ENCODE results near the gene CHDH.
A peak's percentile ranks its signal among the peaks of the same experiment; 100 is the strongest.

Gene CHDH, protein sequence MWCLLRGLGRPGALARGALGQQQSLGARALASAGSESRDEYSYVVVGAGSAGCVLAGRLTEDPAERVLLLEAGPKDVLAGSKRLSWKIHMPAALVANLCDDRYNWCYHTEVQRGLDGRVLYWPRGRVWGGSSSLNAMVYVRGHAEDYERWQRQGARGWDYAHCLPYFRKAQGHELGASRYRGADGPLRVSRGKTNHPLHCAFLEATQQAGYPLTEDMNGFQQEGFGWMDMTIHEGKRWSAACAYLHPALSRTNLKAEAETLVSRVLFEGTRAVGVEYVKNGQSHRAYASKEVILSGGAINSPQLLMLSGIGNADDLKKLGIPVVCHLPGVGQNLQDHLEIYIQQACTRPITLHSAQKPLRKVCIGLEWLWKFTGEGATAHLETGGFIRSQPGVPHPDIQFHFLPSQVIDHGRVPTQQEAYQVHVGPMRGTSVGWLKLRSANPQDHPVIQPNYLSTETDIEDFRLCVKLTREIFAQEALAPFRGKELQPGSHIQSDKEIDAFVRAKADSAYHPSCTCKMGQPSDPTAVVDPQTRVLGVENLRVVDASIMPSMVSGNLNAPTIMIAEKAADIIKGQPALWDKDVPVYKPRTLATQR

DNA sequence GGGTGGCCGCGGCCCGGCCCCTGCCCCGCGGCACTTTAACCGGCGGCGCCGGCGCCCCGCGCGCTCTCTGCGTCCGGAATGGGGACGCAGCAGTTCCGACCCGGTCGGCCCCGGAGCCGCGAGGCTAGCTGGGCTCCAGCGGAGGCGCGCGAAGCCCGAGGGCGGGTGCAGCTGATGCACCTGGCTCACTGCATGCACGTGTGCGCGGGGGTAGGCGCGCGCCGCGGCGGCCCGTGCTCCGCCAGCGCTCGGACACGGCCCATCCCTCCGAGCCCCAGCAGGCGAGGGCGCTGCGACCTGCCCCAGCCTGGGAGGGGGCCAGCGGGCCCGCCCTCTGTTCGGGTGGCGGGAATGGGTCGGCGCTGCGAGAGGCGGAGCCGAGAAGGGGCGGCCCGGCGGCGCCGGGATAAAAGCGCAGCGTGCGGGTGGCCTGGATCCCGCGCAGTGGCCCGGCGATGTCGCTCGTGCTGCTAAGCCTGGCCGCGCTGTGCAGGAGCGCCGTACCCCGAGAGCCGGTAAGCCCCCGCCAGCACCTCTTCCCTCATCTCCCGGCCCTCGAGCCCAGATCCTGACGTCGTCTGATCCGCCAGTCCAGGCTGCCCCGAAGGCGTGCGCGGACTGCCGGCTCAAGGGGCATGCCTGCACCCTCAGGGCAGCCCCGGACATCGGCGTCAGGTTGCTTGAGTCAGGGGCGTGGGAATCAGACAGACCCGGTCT is at the start of gene CHDH, which contains the start of gene IL17RB:
Gene CHDH (minus strand): TSS at position 286 of the 717 bp plus-strand sequence. CDS start 22,411 bp downstream, outside the sequence.
Gene IL17RB (plus strand): TSS at position 435 of the 717 bp plus-strand sequence. CDS start 21 bp downstream, at position 456.
- peak within 1 kb of the TSS; percentile 52 for H3K4me3 ChIP-seq (ENCODE audit: low read depth, low read length)
- TF ChIP-seq, protein P1, sequence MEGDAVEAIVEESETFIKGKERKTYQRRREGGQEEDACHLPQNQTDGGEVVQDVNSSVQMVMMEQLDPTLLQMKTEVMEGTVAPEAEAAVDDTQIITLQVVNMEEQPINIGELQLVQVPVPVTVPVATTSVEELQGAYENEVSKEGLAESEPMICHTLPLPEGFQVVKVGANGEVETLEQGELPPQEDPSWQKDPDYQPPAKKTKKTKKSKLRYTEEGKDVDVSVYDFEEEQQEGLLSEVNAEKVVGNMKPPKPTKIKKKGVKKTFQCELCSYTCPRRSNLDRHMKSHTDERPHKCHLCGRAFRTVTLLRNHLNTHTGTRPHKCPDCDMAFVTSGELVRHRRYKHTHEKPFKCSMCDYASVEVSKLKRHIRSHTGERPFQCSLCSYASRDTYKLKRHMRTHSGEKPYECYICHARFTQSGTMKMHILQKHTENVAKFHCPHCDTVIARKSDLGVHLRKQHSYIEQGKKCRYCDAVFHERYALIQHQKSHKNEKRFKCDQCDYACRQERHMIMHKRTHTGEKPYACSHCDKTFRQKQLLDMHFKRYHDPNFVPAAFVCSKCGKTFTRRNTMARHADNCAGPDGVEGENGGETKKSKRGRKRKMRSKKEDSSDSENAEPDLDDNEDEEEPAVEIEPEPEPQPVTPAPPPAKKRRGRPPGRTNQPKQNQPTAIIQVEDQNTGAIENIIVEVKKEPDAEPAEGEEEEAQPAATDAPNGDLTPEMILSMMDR (IDR thresholded peaks at IDR 0.05; ENCODE audit: low read depth, low read length): no peak

GRCh38 chr3:53892286-53892637 is 46.0 kb upstream of the CHDH start:
- TF ChIP-seq, protein P1 (IDR thresholded peaks at IDR 0.05; ENCODE audit: low read depth, low read length): no peak
- H3K4me3 ChIP-seq (ENCODE audit: low read depth, low read length): peak overlapping the region; percentile 97

- peak within 1 kb of the TSS; percentile 97 for H3K4me3 ChIP-seq (ENCODE audit: low read depth, low read length)
- TF ChIP-seq, protein P1 (IDR thresholded peaks at IDR 0.05; ENCODE audit: low read depth, low read length): no peak
Measured at GRCh38 chr3:53891497-53892285, 45.5 kb upstream of the CHDH start, which contains the start of gene SELENOK. Gene SELENOK (minus strand): TSS chr3:53891859.

- H3K4me3 ChIP-seq (ENCODE audit: low read depth, low read length): peak overlapping the region; percentile 97
- TF ChIP-seq, protein P1 (IDR thresholded peaks at IDR 0.05; ENCODE audit: low read depth, low read length): no peak
Measured at GRCh38 chr3:53890726-53891475, 44.7 kb upstream of the CHDH start.

DNA sequence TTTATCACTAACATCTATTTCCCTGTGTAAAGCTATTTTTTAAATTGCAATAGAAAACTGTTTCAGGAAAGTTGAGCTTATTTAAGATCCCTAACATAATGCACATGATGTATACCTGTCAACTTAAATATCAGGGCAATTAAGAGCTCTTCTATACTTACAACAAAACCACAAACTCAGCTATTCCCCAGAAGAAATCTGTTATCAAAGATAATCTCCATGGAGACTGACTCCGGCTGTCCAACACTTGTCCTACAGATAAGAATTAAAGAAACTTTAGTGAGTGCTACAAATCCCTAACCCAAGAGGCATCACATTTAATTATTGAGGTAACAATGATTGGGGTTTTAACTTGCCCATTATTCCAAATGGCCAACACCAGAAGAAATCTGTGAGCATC is 42.0 kb upstream of the CHDH start:
- H3K4me3 ChIP-seq (ENCODE audit: low read depth, low read length): no peak overlapping the region
- TF ChIP-seq, protein P1 (IDR thresholded peaks at IDR 0.05; ENCODE audit: low read depth, low read length): no peak

DNA sequence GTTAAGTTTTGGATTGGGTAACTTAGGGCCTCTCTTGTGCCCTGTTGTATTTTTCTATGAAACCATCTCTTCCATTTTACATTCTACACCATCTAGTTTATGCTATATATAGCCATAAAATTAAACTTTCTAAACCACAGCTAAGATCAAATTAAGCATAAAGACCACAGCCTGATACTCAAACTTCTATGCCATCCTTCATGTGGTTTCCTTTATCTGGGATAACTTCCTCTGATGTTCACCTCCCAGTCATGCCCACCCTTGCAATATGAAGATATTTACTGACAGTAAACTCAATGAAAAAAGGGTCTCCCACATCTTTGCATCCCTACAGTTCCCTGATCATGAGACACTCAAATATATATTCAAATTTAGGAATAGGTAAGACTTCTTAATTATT is 41.2 kb upstream of the CHDH start:
- H3K4me3 ChIP-seq (ENCODE audit: low read depth, low read length): no peak overlapping the region
- TF ChIP-seq, protein P1 (IDR thresholded peaks at IDR 0.05; ENCODE audit: low read depth, low read length): no peak

Data from WI38 (cell line).